Vagina (tissue), 2 donors: Measurements from ENCODE around the gene MAPK14.

Experiments used
- CTCF ChIP-seq, 3 experiments: fragments of 450-650 bp in 2 of 3; fragments of 200-600 bp in 1 of 3; sonication (generic) in 1 of 3; IDR thresholded peaks; one replicate each; pipeline ENCODE4 v1.5.1; 2017 to 2019; ENCODE audit warnings: antibody characterized with exemption in 3 of 3, mild to moderate bottlenecking in 2 of 3, moderate library complexity in 2 of 3
- POLR2A ChIP-seq, 2 donors: fragments of 450-650 bp; IDR thresholded peaks; one replicate each; pipeline ENCODE4 v1.6.1; 2017; ENCODE audit warnings: antibody characterized with exemption in 2 of 2, mild to moderate bottlenecking in 2 of 2, moderate library complexity in 2 of 2
- POLR2AphosphoS5 ChIP-seq, 2 donors: sonication (generic); formaldehyde crosslinking; IDR thresholded peaks; one replicate each; pipeline ENCODE4 v1.9.0; 2017; ENCODE audit warnings: antibody characterized with exemption in 2 of 2, mild to moderate bottlenecking in 2 of 2, low read depth in 1 of 2; ENCODE audit not compliant: insufficient read depth in 1 of 2

DNA sequence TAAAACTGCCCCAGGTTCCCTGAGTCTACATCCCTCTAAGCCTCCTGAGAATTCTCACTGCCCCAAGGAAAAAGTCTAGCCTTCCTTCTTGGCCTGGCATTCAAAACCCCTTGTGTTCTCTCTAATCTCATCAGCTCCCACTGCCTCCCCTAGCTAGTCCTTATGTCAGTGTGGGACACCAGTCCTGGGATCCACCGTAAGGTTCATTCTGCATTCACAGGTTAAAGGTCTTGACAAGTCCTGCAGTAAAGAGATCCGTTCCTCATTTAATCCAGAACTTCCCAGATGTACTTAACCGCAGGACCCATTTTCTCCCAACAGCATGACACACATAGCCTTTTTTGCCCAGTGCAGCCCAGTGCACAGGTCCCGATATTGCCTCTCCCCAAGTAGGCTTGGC, 114.4 kb downstream of the MAPK14 start:
- TF ChIP-seq CTCF (IDR thresholded peaks at IDR 0.05) (no peak), POLR2AphosphoS5 (IDR thresholded peaks at IDR 0.05; ENCODE audit: insufficient read depth in 1 of 2, low read depth in 1 of 2) (no peak), POLR2A (IDR thresholded peaks at IDR 0.05) (no peak)
